Keratinocyte (primary cell): ENCODE data around the gene TRIM13. TPM values are rescaled to one million over a fixed set of nuclear protein-coding genes. Genes with fewer than 3 reads are reported as not detected.

Experiments
- DNase-seq: peaks from one replicate; pipeline ENCODE4 v3.0.0-alpha.2; 2011; ENCODE audit warnings: low read depth, missing footprints, low spot score
- FAIRE-seq: peaks from 2 replicates; lab custom pipeline; 2011; peaks lifted over from hg19 to GRCh38; lab: Jason Lieb, UNC
- H2AFZ ChIP-seq: 2 replicates; pipeline ENCODE4 v1.6.0; 2012; ENCODE audit warnings: low read length, control low read depth, inconsistent platforms; ENCODE audit not compliant: control insufficient read depth
- H3K27ac ChIP-seq: 2 replicates; pipeline ENCODE4 v1.5.1; 2011; ENCODE audit warnings: low read length; ENCODE audit not compliant: control insufficient read depth, insufficient read depth
- H3K27me3 ChIP-seq: 3 replicates; pipeline ENCODE4 v1.6.0; 2011; ENCODE audit warnings: low read length; ENCODE audit not compliant: control insufficient read depth, insufficient read depth; ENCODE audit errors: extremely low read depth
- H3K36me3 ChIP-seq, 2 experiments: 2 replicates in 1 of 2; 3 replicates in 1 of 2; pipeline ENCODE4 v1.5.1; 2011; ENCODE audit warnings: low read length in 2 of 2, mild to moderate bottlenecking in 1 of 2; ENCODE audit not compliant: control insufficient read depth in 2 of 2, insufficient read depth in 2 of 2; ENCODE audit errors: extremely low read depth in 1 of 2
- H3K4me1 ChIP-seq: 3 replicates; pipeline ENCODE4 v1.5.1; 2011; ENCODE audit warnings: low read length; ENCODE audit not compliant: control insufficient read depth, insufficient read depth; ENCODE audit errors: extremely low read depth
- H3K4me2 ChIP-seq: 3 replicates; pipeline ENCODE4 v1.6.0; 2011; ENCODE audit warnings: low read depth, low read length; ENCODE audit not compliant: control insufficient read depth, insufficient read depth; ENCODE audit errors: extremely low read depth
- H3K4me3 ChIP-seq, 3 experiments: fragments of 200-600 bp in 1 of 3; sonication (generic) in 1 of 3; 2 replicates in 2 of 3; 3 replicates in 1 of 3; pipeline ENCODE4 v1.5.1; 2011 to 2016; ENCODE audit warnings: low read length in 3 of 3, mild to moderate bottlenecking in 3 of 3, control low read depth in 2 of 3, inconsistent platforms in 1 of 3, low read depth in 1 of 3, mixed read lengths in 1 of 3, mixed run types in 1 of 3, moderate library complexity in 1 of 3; ENCODE audit not compliant: control insufficient read depth in 2 of 3, insufficient read depth in 2 of 3; ENCODE audit errors: extremely low read depth in 1 of 3
- H3K79me2 ChIP-seq: 2 replicates; pipeline ENCODE4 v1.6.0; 2012; ENCODE audit warnings: low read length; ENCODE audit not compliant: control insufficient read depth, insufficient read depth
- H3K9ac ChIP-seq: 3 replicates; pipeline ENCODE4 v1.6.0; 2011; ENCODE audit warnings: low read length; ENCODE audit not compliant: control insufficient read depth, insufficient read depth; ENCODE audit errors: extremely low read depth
- H3K9me1 ChIP-seq: 3 replicates; pipeline ENCODE4 v1.6.0; 2011; ENCODE audit warnings: low read length; ENCODE audit not compliant: control insufficient read depth, insufficient read depth; ENCODE audit errors: extremely low read depth
- H3K9me3 ChIP-seq: 2 replicates; pipeline ENCODE4 v1.5.1; 2012; ENCODE audit warnings: low read depth, low read length; ENCODE audit not compliant: control insufficient read depth
- H4K20me1 ChIP-seq: 3 replicates; pipeline ENCODE4 v1.6.0; 2011; ENCODE audit warnings: low read length; ENCODE audit not compliant: control insufficient read depth, insufficient read depth; ENCODE audit errors: extremely low read depth
- CTCF ChIP-seq, 3 experiments: IDR thresholded peaks in 1 of 3; conservative IDR thresholded peaks in 1 of 3; optimal IDR thresholded peaks in 1 of 3; 2 replicates in 2 of 3; 3 replicates in 1 of 3; pipeline versions ENCODE3 to v1.5.1; 2011; ENCODE audit warnings: low read length in 3 of 3, mild to moderate bottlenecking in 3 of 3, moderate library complexity in 2 of 3, control low read depth in 1 of 3, inconsistent platforms in 1 of 3; ENCODE audit not compliant: insufficient read depth in 2 of 3; ENCODE audit errors: extremely low read depth in 1 of 3
- EZH2 ChIP-seq: IDR thresholded peaks from one replicate; pipeline ENCODE4 v1.6.1; 2012; ENCODE audit warnings: inconsistent platforms, mild to moderate bottlenecking, low read length, moderate library complexity
- dilution Hi-C: fragments of 300-500 bp; cut with MboI; formaldehyde crosslinking; loops from one replicate; pipeline ENCODE4 v1.7.0; 2020; ENCODE audit warnings: low sequenced_read_pairs; ENCODE audit not compliant: extremely low pct_ligation_motif_present
- polyA plus RNA-seq, 5 experiments: library from polyadenylated mRNA; depleted of rRNA in 3 of 5; stranded (reverse) in 3 of 5; stranded (forward) in 1 of 5; unstranded in 1 of 5; fragments of >200 nt; gene quantifications; 1 replicate in 1 of 5; 2 replicates in 3 of 5; 3 replicates in 1 of 5; pipeline versions ENCODE4 v1.2.1 to v1.2.3, GENCODE V29; 2011 to 2012; ENCODE audit warnings: missing spikeins in 2 of 5, low read depth in 1 of 5, low replicate concordance in 1 of 5

Gene TRIM13
- polyA plus RNA-seq, 1 donor (not counting 4 experiments of a cell fraction or from before 2014, with no cell fraction given) = 26.5 TPM

GRCh38 chr13:49993666-49994065 is 3.2 kb upstream of the TRIM13 start:
- H3K36me3 ChIP-seq = peaks cover 0 to 6% of the 10 kb centered on the region in 2 experiments

GRCh38 chr13:49995625-49996101 is 1.2 kb upstream of the TRIM13 start:
- Histone ChIP-seq H3K27ac (no peak overlapping the region), H3K9me1 (no peaks in the 10 kb centered on the region), H3K79me2 (peaks cover 32% of the 10 kb centered on the region), H4K20me1 (no peaks in the 10 kb centered on the region), H3K9ac (peak overlapping the region; percentile 83), H3K4me2 (peak overlapping the region; percentile 80), H2AFZ (peak overlapping the region; percentile 58), H3K36me3 (peaks cover 3 to 10% of the 10 kb centered on the region in 2 experiments), H3K9me3 (no peaks in the 10 kb centered on the region), H3K27me3 (no peaks in the 10 kb centered on the region), H3K4me3 (peak overlapping the region; percentile 74 to 83 (median 76)), H3K4me1 (peaks cover 20% of the 10 kb centered on the region)
- FAIRE-seq (peak; percentile 67), DNase-seq (no peak)
- TF ChIP-seq EZH2 (no peak), CTCF (optimal IDR thresholded peaks at IDR 0.05 in 1 of 3, IDR thresholded peaks at IDR 0.05 in 1 of 3, conservative IDR thresholded peaks at IDR 0.05 in 1 of 3; ENCODE audit: extremely low read depth in 1 of 3, insufficient read depth in 2 of 3, low read length in 3 of 3) (no peak)
- dilution Hi-C loops = no loop called here

More at GRCh38 chr13:49993666-49994065, 3.2 kb upstream of the TRIM13 start:
- DNase-seq = no peak
- Histone ChIP-seq H2AFZ (no peak overlapping the region), H3K4me2 (no peak overlapping the region), H3K9me3 (no peaks in the 10 kb centered on the region), H3K27ac (no peak overlapping the region), H3K9ac (no peak overlapping the region), H3K27me3 (no peaks in the 10 kb centered on the region), H3K9me1 (no peaks in the 10 kb centered on the region), H3K79me2 (peaks cover 13% of the 10 kb centered on the region), H3K4me3 (no peak overlapping the region), H3K4me1 (peaks cover 15% of the 10 kb centered on the region), H4K20me1 (no peaks in the 10 kb centered on the region)
- dilution Hi-C loops = no loop called here
- no peak for TF ChIP-seq CTCF (optimal IDR thresholded peaks at IDR 0.05 in 1 of 3, IDR thresholded peaks at IDR 0.05 in 1 of 3, conservative IDR thresholded peaks at IDR 0.05 in 1 of 3; ENCODE audit: extremely low read depth in 1 of 3, insufficient read depth in 2 of 3, low read length in 3 of 3)
- TF ChIP-seq EZH2 = no peak
- no peak for FAIRE-seq
